Epithelial cell of proximal tubule (primary cell): ENCODE measurements around the gene WDR76. TPM values are rescaled to one million over a fixed set of nuclear protein-coding genes. Genes with fewer than 3 reads are reported as not detected.

Experiments used
- DNase-seq: peaks from one replicate; pipeline ENCODE4 v3.0.0-alpha.2; 2011; ENCODE audit warnings: low read depth
- H3K4me3 ChIP-seq: 2 replicates; pipeline ENCODE4 v1.5.1; 2011; ENCODE audit warnings: low read depth, mild to moderate bottlenecking, low read length
- CTCF ChIP-seq: conservative IDR thresholded peaks from 2 replicates; pipeline ENCODE4 v1.5.1; 2012; ENCODE audit warnings: low read depth, mild to moderate bottlenecking, low read length
- total RNA-seq: library from RNA; depleted of rRNA; stranded (reverse); fragments of >200 nt; gene quantifications from 2 replicates; pipeline ENCODE4 v1.2.3, GENCODE V29; 2015

The WDR76 gene
- 20.7 and 35.9 TPM in 2 replicates for total RNA-seq

- peak within 1 kb of the TSS; percentile 64 for H3K4me3 ChIP-seq
- DNase-seq = no peak
- TF ChIP-seq CTCF = no peak
These were observed at the start of gene WDR76 for GRCh38 chr15:43826508-43827341. Gene WDR76, plus strand, starts transcription at chr15:43827002. Its CDS starts 31 bp downstream, at chr15:43827033.

DNA sequence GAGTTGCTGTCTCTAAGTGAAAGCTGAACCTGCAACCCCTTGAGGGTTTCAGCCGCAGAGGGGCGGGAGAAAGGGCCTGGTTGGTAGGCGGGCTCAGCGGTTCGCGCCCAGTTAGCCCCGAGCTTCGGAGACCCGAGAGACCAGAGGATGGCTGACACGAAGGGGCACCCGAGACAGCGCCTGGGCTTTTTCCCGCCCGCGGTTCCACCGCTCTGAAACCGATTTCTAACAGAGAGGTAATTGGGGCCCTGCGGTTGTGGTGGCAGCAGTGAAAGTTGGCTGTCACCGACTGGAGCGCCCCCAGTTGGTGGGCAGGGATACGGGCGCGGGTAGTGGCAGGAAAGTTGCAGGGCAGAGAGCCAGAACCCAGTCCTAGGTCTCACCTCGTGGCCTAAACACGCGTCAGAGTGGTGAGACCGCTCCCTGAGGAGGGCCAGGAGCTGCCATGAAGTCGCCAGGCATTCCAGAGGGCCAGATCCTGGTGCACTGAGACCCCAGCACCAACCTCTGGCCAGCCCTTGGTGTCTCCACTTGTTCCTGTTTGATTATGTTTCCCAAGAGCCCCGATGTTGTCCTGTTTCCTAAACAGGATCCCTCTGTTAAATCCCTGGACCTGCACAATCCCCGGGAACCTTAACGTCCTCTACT, 49.4 kb upstream of the WDR76 start:
- DNase-seq = no peak
- TF ChIP-seq CTCF = peak; percentile 65

DNA sequence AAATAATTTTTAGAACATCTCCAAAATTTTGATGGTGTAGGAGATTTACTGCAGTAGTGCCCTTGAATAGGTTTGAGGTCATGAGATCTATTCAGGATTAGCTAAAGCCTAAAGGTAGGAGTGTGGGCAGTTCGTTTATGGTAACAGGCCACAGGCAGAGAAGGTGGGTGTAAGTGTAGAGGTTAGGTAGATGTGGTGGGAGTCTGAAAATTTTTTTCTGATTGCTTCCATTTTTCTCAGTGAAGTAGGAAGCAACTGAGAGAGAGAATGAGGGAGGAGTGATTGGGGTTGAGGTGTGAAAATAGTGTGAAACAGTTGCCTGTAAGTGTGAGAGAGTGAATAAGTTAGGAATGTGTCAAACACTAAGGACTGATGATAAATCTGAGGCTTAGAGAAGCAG, 47.8 kb upstream of the WDR76 start:
- no peak for TF ChIP-seq CTCF
- DNase-seq = no peak

More for the DNA sequence above, 49.4 kb upstream of the WDR76 start:
- peak overlapping the region; percentile 80 for H3K4me3 ChIP-seq

DNA sequence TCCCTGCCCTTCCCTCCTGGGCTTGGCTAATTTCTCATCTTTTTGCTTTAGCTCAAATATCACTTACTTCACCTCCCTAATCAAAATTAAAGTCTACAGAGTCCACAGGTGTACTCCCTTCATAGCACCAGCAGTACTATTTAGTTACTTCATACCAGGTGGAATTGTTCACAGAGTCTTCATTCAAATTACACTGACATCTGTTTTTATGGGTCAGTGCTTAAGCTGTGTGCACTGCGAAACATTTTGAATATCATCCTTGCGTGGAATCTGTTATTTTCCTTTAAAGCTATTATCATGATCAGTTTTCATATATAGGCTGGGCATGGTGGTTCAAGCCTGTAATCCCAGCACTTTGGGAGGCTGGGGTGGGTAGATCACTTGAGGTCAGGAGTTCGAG, 37.4 kb upstream of the WDR76 start:
- DNase-seq = no peak
- H3K4me3 ChIP-seq = no peak overlapping the region
- no peak for TF ChIP-seq CTCF

More for the DNA sequence above, 47.8 kb upstream of the WDR76 start:
- no peak overlapping the region for H3K4me3 ChIP-seq

DNA sequence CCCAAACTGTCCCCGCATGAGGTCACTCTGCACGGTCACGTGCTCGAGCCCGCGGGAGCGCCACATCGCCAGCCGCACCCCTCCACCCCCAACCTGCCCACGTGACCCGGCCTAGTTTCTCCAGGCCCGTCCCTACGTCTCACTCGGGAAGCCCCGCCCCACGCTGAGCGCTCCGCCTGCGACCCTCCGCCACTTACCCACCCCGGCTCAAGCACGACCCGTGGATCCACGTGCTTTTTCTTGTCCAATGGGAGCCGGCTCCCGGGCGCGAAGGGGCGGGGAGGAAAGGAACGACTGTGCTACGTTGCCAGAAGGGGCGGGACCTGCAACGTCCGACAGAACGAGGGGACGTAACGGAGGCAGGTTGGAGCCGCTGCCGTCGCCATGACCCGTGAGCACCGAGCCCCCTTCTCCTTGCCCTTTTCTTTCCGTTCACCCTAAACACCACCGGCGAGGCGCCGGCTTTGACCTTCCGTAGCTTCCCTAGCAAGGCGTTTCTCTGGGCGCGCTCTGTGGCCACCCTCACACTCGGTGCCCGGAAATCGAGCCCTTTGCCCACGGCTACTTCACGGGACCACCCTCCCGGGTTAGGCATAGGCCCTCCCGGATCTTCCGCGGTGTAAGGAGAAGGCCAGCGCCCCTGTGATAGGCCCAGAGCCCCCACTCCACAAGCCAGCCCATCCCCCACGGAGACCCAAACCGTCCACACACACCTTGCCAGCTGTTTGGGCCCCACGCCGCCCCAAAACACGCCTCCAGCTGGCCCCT, 34.6 kb upstream of the WDR76 start, which contains the start of gene SERF2:
TSS of gene SERF2 (plus strand) at position 328 of the 768 bp plus-strand sequence. CDS start at position 385, 57 bp downstream.
- TF ChIP-seq CTCF = no peak
- DNase-seq = peak; percentile 72
- H3K4me3 ChIP-seq = peak within 1 kb of the TSS; percentile 100

GRCh38 chr15:43792761-43793476, 33.9 kb upstream of the WDR76 start:
- DNase-seq = no peak
- H3K4me3 ChIP-seq = peak overlapping the region; percentile 100
- TF ChIP-seq CTCF = peak; percentile 20
